Kidney (tissue), 14 donors: ENCODE measurements around the gene TMEM126A. TPM values are rescaled to one million over a fixed set of nuclear protein-coding genes. Genes with fewer than 3 reads are reported as not detected.

Experiments used
- DNase-seq, 5 donors: peaks; one replicate each; pipeline ENCODE4 v3.0.0-alpha.2; 2013 to 2020
- FAIRE-seq: peaks from 2 replicates; lab custom pipeline; 2012; peaks lifted over from hg19 to GRCh38; lab: Jason Lieb, UNC
- H3K27ac ChIP-seq, 2 donors: one replicate each; pipeline ENCODE4 v1.7.0; 2013; ENCODE audit warnings: low read depth in 2 of 2, low read length in 2 of 2, inconsistent platforms in 1 of 2
- H3K27me3 ChIP-seq: one replicate; pipeline ENCODE4 v1.7.1; 2013; ENCODE audit warnings: low read length, inconsistent platforms; ENCODE audit not compliant: control insufficient read depth, insufficient read depth
- H3K36me3 ChIP-seq, 3 donors: one replicate each; pipeline versions ENCODE4 v1.7.0 to v1.7.1; 2013; ENCODE audit warnings: low read length in 3 of 3, control low read depth in 1 of 3, inconsistent platforms in 1 of 3; ENCODE audit not compliant: insufficient read depth in 3 of 3, control insufficient read depth in 2 of 3
- H3K4me1 ChIP-seq, 3 donors: one replicate each; pipeline versions ENCODE4 v1.7.0 to v1.7.1; 2013; ENCODE audit warnings: low read length in 3 of 3, inconsistent platforms in 1 of 3, low read depth in 1 of 3; ENCODE audit not compliant: control insufficient read depth in 2 of 3, insufficient read depth in 2 of 3
- H3K4me3 ChIP-seq, 3 donors: one replicate each; pipeline versions ENCODE4 v1.7.0 to v1.8.1; 2013; ENCODE audit warnings: low read length in 3 of 3, control low read depth in 1 of 3, inconsistent platforms in 1 of 3
- H3K9ac ChIP-seq, 3 donors: one replicate each; pipeline versions ENCODE4 v1.7.0 to v1.7.1; 2013; ENCODE audit warnings: low read length in 3 of 3, control low read depth in 1 of 3, inconsistent platforms in 1 of 3
- H3K9me3 ChIP-seq, 3 donors: one replicate each; pipeline versions ENCODE4 v1.7.0 to v1.7.1; 2013; ENCODE audit warnings: low read length in 3 of 3, control low read depth in 1 of 3, inconsistent platforms in 1 of 3; ENCODE audit not compliant: control insufficient read depth in 2 of 3, insufficient read depth in 1 of 3
- intact Hi-C: fragments of 100-400 bp; cut with DNase I; formaldehyde crosslinking; loops from one replicate; pipeline ENCODE4 v1.11.1; 2022
- polyA plus RNA-seq: library from polyadenylated mRNA; stranded (reverse); fragments of 350-450 nt; fragmentation: Illumina TruSeq; extraction: RNeasy Lipid Tissue Mini Kit (QIAGEN cat#74804); gene quantifications from one replicate; pipeline ENCODE4 v1.2.3, GENCODE V29; 2014; ENCODE audit warnings: low read depth, low replicate concordance; ENCODE audit not compliant: insufficient read depth
- total RNA-seq: library from RNA; stranded (reverse); fragmentation: NEBNext Ultra II Directional; extraction: Animal tissue kit (Norgen Biotek cat#: 25700); gene quantifications from one replicate; pipeline ENCODE4 v1.2.1, GENCODE V29; 2021
- TF ChIP-seq, protein P1 (sequence below): IDR thresholded peaks from 3 replicates; pipeline ENCODE4 v1.5.1; 2012; ENCODE audit warnings: mild to moderate bottlenecking, moderate library complexity, borderline replicate concordance; ENCODE audit not compliant: insufficient read depth; ENCODE audit errors: extremely low read depth
- donor health status: control.
- donor health status: control.
- donor health status: control.
- donor health status: control.
- donor health status: control.
- donor health status: DM: yes; HTN: yes; CAD: no.
- donor health status: Normal renal cell carcinoma (clear cell type).

Gene TMEM126A
- total and polyA plus RNA-seq, 2 donors from 2014 or later = 20.3 to 63.8 TPM

DNA sequence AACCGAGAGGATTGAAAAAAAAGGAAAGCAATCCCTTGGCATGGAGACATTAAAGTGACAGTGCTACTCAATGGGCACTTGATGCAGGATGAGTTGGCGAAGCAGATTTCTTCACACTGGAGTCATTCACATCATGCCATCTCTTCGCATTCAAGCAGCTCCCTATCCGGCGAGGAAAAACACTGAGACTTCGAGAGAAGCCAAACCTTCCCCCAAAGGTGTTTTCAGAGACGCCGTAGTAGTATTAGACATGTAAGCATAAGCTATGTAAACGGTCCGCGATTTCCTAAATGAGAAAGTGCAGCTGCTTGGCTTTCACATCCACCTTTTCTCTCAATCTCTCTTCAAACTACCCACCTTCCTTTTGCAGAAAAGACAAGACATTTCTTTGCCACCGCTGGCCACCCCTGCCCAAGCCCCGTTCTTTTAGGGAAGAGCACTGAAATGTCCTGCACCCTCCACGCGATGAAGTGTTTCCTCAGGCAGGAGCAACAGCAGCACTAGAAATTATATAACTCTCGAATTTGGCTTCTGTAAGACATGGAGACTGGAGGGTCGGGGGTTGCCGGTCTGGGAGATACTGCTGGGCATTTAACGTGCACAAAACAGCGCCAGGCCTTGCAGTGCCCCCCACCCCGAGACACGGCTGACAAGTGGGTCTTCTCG is 20.3 kb upstream of the TMEM126A start, which contains the start of gene DLG2:
DLG2 (minus strand) TSS at position 13 of the 666 bp plus-strand sequence.
- Histone ChIP-seq H3K4me1 (peaks cover 0 to 4% (median 0%) of the 10 kb centered on the region in 3 donors), H3K4me3 (peak within 1 kb of the TSS; percentile 78 to 95 (median 87)), H3K27me3 (no peaks in the 10 kb centered on the region), H3K9me3 (no peaks in the 10 kb centered on the region), H3K27ac (peak within 1 kb of the TSS; percentile 84 to 93), H3K36me3 (no peaks in the 10 kb centered on the region), H3K9ac (peak within 1 kb of the TSS; percentile 83 to 92 (median 91))
- intact Hi-C loops = no loop called here
- no peak for FAIRE-seq
- DNase-seq = peak in 3 of 5 donors; percentile 14 to 55 (median 53)
- TF ChIP-seq, protein P1, sequence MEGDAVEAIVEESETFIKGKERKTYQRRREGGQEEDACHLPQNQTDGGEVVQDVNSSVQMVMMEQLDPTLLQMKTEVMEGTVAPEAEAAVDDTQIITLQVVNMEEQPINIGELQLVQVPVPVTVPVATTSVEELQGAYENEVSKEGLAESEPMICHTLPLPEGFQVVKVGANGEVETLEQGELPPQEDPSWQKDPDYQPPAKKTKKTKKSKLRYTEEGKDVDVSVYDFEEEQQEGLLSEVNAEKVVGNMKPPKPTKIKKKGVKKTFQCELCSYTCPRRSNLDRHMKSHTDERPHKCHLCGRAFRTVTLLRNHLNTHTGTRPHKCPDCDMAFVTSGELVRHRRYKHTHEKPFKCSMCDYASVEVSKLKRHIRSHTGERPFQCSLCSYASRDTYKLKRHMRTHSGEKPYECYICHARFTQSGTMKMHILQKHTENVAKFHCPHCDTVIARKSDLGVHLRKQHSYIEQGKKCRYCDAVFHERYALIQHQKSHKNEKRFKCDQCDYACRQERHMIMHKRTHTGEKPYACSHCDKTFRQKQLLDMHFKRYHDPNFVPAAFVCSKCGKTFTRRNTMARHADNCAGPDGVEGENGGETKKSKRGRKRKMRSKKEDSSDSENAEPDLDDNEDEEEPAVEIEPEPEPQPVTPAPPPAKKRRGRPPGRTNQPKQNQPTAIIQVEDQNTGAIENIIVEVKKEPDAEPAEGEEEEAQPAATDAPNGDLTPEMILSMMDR = peak; percentile 0

DNA sequence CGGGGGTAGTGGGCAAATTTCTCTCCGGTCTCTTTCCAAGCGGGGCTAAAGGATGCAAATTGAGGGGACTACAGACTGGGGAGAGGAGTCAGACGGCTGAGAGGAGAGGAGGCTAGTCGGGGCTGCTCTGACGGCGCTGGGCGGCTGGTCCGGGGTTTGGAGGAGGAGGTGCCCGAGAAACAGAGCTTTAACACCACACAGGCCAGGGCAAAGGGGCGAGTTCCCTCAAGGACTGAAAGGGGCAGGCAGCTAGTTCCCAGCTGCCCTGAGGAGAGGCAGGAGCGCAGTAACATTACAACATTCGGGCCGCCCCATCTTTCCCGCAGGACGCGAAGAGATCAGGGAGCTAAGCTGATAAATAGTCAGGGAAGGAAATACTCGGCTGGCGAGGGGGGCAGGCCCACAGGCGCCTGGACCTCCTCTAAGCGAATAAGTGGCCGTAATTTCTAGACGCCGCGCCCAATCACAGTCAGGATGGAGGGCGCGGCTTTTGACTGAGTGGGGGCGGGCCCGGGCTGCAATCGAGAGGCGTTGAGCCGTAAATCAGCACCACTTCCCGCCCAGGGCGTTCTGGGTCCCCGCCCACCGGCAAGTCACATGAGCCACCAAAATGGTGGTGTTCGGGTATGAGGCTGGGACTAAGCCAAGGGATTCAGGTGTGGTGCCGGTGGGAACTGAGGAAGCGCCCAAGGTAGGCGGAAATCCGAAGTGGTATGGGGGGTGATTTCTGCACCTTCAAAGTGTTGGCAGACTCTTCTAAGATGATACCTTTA is 19.6 kb upstream of the TMEM126A start, which contains the start of gene TMEM126B:
TMEM126B (plus strand) TSS at position 596 of the 773 bp plus-strand sequence; CDS start at position 611, 15 bp downstream.
- TF ChIP-seq, protein P1 = no peak
- Histone ChIP-seq H3K36me3 (no peaks in the 10 kb centered on the region), H3K27ac (peak within 1 kb of the TSS; percentile 84 to 93), H3K9ac (peak within 1 kb of the TSS; percentile 91 to 98 (median 93)), H3K27me3 (no peaks in the 10 kb centered on the region), H3K9me3 (no peaks in the 10 kb centered on the region), H3K4me1 (peaks cover 0 to 4% (median 0%) of the 10 kb centered on the region in 3 donors), H3K4me3 (peak within 1 kb of the TSS; percentile 95 to 99 (median 99))
- intact Hi-C loops = no loop called here
- FAIRE-seq (peak; percentile 94), DNase-seq (peak; percentile 97 to 99 (median 99))

GRCh38 chr11:85628771-85629341 is 18.9 kb upstream of the TMEM126A start:
- H3K27me3 ChIP-seq = no peaks in the 10 kb centered on the region
- H3K9me3 ChIP-seq = no peaks in the 10 kb centered on the region
- FAIRE-seq (no peak), DNase-seq (no peak)
- intact Hi-C loops = no loop called here
- peak overlapping the region; percentile 95 to 99 (median 99) for H3K4me3 ChIP-seq
- peaks cover 0 to 4% (median 0%) of the 10 kb centered on the region in 3 donors for H3K4me1 ChIP-seq
- H3K27ac ChIP-seq = peak overlapping the region; percentile 75 to 80
- TF ChIP-seq, protein P1 = no peak
- H3K9ac ChIP-seq = peak overlapping the region; percentile 72 to 98 (median 93)
- H3K36me3 ChIP-seq = no peaks in the 10 kb centered on the region
